HG03045 (cell line): Measurements from ENCODE around the gene INPP4B.
A peak's percentile ranks its signal among the peaks of the same experiment; 100 is the strongest.

ENCODE experiments used
- ATAC-seq: cut with Tn5 transposase; IDR thresholded peaks from one replicate; pipeline ENCODE4 v1.9.1; 2021; ENCODE audit warnings: mild to moderate bottlenecking, moderate library complexity; ENCODE audit not compliant: unreplicated experiment

Gene INPP4B

GRCh38 chr4:142065086-142065647 lies 780.9 kb downstream of the INPP4B start:
- no peak for ATAC-seq

- ATAC-seq, result no peak
Measured at GRCh38 chr4:142064181-142064580, 781.9 kb downstream of the INPP4B start.

GRCh38 chr4:142045996-142046395 lies 800.1 kb downstream of the INPP4B start:
- ATAC-seq, result no peak

GRCh38 chr4:142044271-142044670 lies 801.8 kb downstream of the INPP4B start:
- no peak for ATAC-seq

GRCh38 chr4:142043509-142043908 lies 802.6 kb downstream of the INPP4B start:
- ATAC-seq, result no peak

GRCh38 chr4:142041788-142042187 lies 804.3 kb downstream of the INPP4B start:
- no peak for ATAC-seq

- no peak for ATAC-seq
Measured at GRCh38 chr4:142040043-142040442, 806.1 kb downstream of the INPP4B start.

- no peak for ATAC-seq
Measured at GRCh38 chr4:142036795-142037583, 809.1 kb downstream of the INPP4B start.

GRCh38 chr4:142035566-142035965 lies 810.5 kb downstream of the INPP4B start:
- ATAC-seq, result no peak

GRCh38 chr4:142034101-142034500 lies 812.0 kb downstream of the INPP4B start:
- ATAC-seq, result no peak

- ATAC-seq, result no peak
Measured at GRCh38 chr4:142030010-142030409, 816.1 kb downstream of the INPP4B start.

GRCh38 chr4:142021761-142022160 lies 824.3 kb downstream of the INPP4B start:
- ATAC-seq, result no peak

GRCh38 chr4:142021181-142021580 lies 824.9 kb downstream of the INPP4B start:
- no peak for ATAC-seq

- ATAC-seq, result peak; percentile 44
Measured at GRCh38 chr4:142016031-142016430, 830.1 kb downstream of the INPP4B start.

GRCh38 chr4:142009751-142010150 lies 836.4 kb downstream of the INPP4B start:
- no peak for ATAC-seq

- ATAC-seq, result no peak
Measured at GRCh38 chr4:142005519-142005918, 840.6 kb downstream of the INPP4B start.

- no peak for ATAC-seq
Measured at GRCh38 chr4:141999446-142000143, 846.5 kb downstream of the INPP4B start.

GRCh38 chr4:141995056-141995455 lies 851.0 kb downstream of the INPP4B start:
- ATAC-seq, result no peak

- ATAC-seq, result no peak
Measured at GRCh38 chr4:141977433-141977832, 868.7 kb downstream of the INPP4B start.
